ENCODE results near the gene PAGE2B. TPM values are rescaled to one million over a fixed set of nuclear protein-coding genes. Genes with fewer than 3 reads are reported as not detected.

The PAGE2B gene, protein sequence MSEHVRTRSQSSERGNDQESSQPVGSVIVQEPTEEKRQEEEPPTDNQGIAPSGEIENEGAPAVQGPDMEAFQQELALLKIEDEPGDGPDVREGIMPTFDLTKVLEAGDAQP
- polyA plus RNA-seq (2012; ENCODE audit: low read depth, missing spikeins) = 0.41 TPM

- no peak for FAIRE-seq
- no peak for DNase-seq (ENCODE audit: insufficient read length, low spot score)
- no peak for TF ChIP-seq PAX5 (IDR thresholded peaks at IDR 0.05; ENCODE audit: insufficient read depth, low read length, severe bottlenecking)
- no peak for TF ChIP-seq POU2F2 (IDR thresholded peaks at IDR 0.05; ENCODE audit: low read depth, low read length)
- TF ChIP-seq SPI1 (IDR thresholded peaks at IDR 0.05; ENCODE audit: low read depth, low read length) = no peak
- no peak for TF ChIP-seq POLR2AphosphoS5 (IDR thresholded peaks at IDR 0.05; ENCODE audit: low read depth, low read length)
- TF ChIP-seq TAF1 (IDR thresholded peaks at IDR 0.05; ENCODE audit: low read depth, low read length) = no peak
- no peak for TF ChIP-seq POLR2A (IDR thresholded peaks at IDR 0.05; ENCODE audit: low read depth, low read length)
Observed at GRCh38 chrX:55074851-55075467, at the start of gene PAGE2B. TSS of gene PAGE2B (plus strand) at chrX:55075030. CDS start at chrX:55076042, 1,012 bp downstream.

DNA sequence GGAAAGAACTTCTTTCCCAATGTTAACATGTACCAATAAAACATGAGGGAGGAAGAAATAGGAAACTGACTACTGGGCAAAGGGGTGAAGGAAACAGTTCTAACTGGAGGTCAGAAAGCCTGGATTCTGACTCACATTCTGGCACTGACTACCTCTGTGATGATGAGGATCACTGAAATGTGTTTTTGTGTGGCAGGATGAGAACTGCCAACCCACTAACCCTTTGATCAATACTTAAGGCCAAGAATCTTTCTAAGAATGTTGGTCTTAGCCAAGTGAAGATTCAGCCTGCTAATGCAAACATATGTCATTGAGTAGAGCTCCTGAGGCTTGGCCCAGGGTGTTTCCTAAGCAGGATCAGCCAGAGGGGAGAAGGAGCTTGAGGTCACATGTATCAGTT lies 48.7 kb upstream of the PAGE2B start:
- DNase-seq (ENCODE audit: insufficient read length, low spot score) = no peak
- TF ChIP-seq POLR2AphosphoS5 (IDR thresholded peaks at IDR 0.05; ENCODE audit: low read depth, low read length) = no peak
- no peak for TF ChIP-seq POLR2A (IDR thresholded peaks at IDR 0.05; ENCODE audit: low read depth, low read length)
- no peak for TF ChIP-seq PAX5 (IDR thresholded peaks at IDR 0.05; ENCODE audit: insufficient read depth, low read length, severe bottlenecking)
- TF ChIP-seq POU2F2 (IDR thresholded peaks at IDR 0.05; ENCODE audit: low read depth, low read length) = no peak
- no peak for TF ChIP-seq TAF1 (IDR thresholded peaks at IDR 0.05; ENCODE audit: low read depth, low read length)
- no peak for TF ChIP-seq SPI1 (IDR thresholded peaks at IDR 0.05; ENCODE audit: low read depth, low read length)
- FAIRE-seq = no peak

DNA sequence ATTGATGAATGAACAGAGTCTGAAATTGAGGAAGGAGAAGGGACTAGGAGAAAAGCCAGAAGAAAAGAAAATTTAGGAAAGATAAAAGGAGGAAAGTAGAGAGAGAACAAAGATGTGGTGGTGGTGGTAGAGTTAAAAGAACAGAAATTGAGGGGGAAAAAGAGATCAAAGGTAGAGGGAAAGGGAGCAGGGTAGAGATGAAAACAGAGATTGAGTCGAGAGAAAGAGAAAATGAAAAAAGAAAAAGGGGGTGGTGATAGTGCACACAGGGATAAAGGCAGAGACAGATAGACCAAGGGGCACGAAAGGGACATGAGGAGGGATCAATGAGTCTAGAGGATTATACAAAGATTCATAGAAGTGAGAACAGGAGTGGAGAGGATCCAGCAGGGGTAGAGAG lies 48.0 kb upstream of the PAGE2B start:
- FAIRE-seq = no peak
- no peak for DNase-seq (ENCODE audit: insufficient read length, low spot score)
- TF ChIP-seq POLR2A (IDR thresholded peaks at IDR 0.05; ENCODE audit: low read depth, low read length) (no peak), PAX5 (IDR thresholded peaks at IDR 0.05; ENCODE audit: insufficient read depth, low read length, severe bottlenecking) (no peak), TAF1 (IDR thresholded peaks at IDR 0.05; ENCODE audit: low read depth, low read length) (no peak), POU2F2 (IDR thresholded peaks at IDR 0.05; ENCODE audit: low read depth, low read length) (no peak), POLR2AphosphoS5 (IDR thresholded peaks at IDR 0.05; ENCODE audit: low read depth, low read length) (no peak), SPI1 (IDR thresholded peaks at IDR 0.05; ENCODE audit: low read depth, low read length) (no peak)

DNA sequence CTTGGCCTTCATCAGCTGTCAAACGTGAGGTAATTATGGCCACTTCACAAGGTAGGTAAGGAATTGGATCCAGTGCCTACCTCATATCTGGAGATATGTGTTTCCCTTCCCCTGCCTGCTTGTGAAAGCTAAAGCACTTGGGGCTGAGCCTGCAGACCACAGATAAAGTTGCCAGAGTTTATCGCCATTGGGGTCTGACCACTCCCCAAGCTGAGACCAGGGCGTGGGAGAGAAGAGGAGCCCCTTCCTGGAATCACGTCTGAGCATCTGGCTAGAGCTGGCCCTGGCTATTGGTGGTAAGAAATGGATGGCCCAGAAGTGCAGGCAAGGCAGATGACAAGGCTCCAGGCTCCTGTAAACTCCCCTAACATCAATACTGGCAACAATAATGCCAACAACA lies 46.8 kb upstream of the PAGE2B start:
- TF ChIP-seq POU2F2 (IDR thresholded peaks at IDR 0.05; ENCODE audit: low read depth, low read length) (no peak), POLR2AphosphoS5 (IDR thresholded peaks at IDR 0.05; ENCODE audit: low read depth, low read length) (no peak), SPI1 (IDR thresholded peaks at IDR 0.05; ENCODE audit: low read depth, low read length) (no peak), TAF1 (IDR thresholded peaks at IDR 0.05; ENCODE audit: low read depth, low read length) (no peak)
- FAIRE-seq = no peak
- no peak for DNase-seq (ENCODE audit: insufficient read length, low spot score)

GRCh38 chrX:55028611-55029010 lies 46.2 kb upstream of the PAGE2B start:
- TF ChIP-seq TAF1 (IDR thresholded peaks at IDR 0.05; ENCODE audit: low read depth, low read length) (no peak), POU2F2 (IDR thresholded peaks at IDR 0.05; ENCODE audit: low read depth, low read length) (no peak), PAX5 (IDR thresholded peaks at IDR 0.05; ENCODE audit: insufficient read depth, low read length, severe bottlenecking) (no peak), POLR2AphosphoS5 (IDR thresholded peaks at IDR 0.05; ENCODE audit: low read depth, low read length) (no peak), POLR2A (IDR thresholded peaks at IDR 0.05; ENCODE audit: low read depth, low read length) (no peak)
- no peak for DNase-seq (ENCODE audit: insufficient read length, low spot score)
- FAIRE-seq = no peak

DNA sequence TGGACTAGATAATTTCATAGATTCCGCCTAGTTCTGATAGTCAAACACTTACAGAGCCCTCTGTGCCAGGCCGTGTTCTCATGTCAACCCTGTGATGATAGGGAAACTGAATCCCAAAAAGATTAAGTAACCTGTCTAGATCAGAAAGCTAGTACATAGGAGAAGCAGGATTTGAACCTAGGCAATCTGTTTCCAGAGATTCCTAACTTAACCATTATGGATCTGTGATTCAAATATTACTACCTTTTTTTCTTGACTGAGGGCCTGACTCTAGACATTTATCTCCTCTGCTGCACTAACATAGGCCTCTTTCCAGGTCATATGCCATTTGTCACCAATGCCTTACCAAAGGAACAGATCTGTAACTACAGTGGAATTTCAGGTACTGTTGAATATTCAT lies 45.5 kb upstream of the PAGE2B start:
- FAIRE-seq = no peak
- DNase-seq (ENCODE audit: insufficient read length, low spot score) = no peak

GRCh38 chrX:55030271-55031205 lies 44.3 kb upstream of the PAGE2B start, which contains the start of gene ALAS2:
TSS of gene ALAS2 (minus strand) at chrX:55030977. CDS start at chrX:55026000, 4,977 bp downstream.
- FAIRE-seq (no peak), DNase-seq (ENCODE audit: insufficient read length, low spot score) (no peak)
- TF ChIP-seq TAF1 (IDR thresholded peaks at IDR 0.05; ENCODE audit: low read depth, low read length) (no peak), POLR2A (IDR thresholded peaks at IDR 0.05; ENCODE audit: low read depth, low read length) (no peak), POU2F2 (IDR thresholded peaks at IDR 0.05; ENCODE audit: low read depth, low read length) (no peak), PAX5 (IDR thresholded peaks at IDR 0.05; ENCODE audit: insufficient read depth, low read length, severe bottlenecking) (no peak), SPI1 (IDR thresholded peaks at IDR 0.05; ENCODE audit: low read depth, low read length) (no peak), POLR2AphosphoS5 (IDR thresholded peaks at IDR 0.05; ENCODE audit: low read depth, low read length) (no peak)

More for the DNA sequence above, 45.5 kb upstream of the PAGE2B start:
- TF ChIP-seq TAF1 (IDR thresholded peaks at IDR 0.05; ENCODE audit: low read depth, low read length) (no peak), POLR2AphosphoS5 (IDR thresholded peaks at IDR 0.05; ENCODE audit: low read depth, low read length) (no peak), PAX5 (IDR thresholded peaks at IDR 0.05; ENCODE audit: insufficient read depth, low read length, severe bottlenecking) (no peak), POU2F2 (IDR thresholded peaks at IDR 0.05; ENCODE audit: low read depth, low read length) (no peak), POLR2A (IDR thresholded peaks at IDR 0.05; ENCODE audit: low read depth, low read length) (no peak), SPI1 (IDR thresholded peaks at IDR 0.05; ENCODE audit: low read depth, low read length) (no peak)

DNA sequence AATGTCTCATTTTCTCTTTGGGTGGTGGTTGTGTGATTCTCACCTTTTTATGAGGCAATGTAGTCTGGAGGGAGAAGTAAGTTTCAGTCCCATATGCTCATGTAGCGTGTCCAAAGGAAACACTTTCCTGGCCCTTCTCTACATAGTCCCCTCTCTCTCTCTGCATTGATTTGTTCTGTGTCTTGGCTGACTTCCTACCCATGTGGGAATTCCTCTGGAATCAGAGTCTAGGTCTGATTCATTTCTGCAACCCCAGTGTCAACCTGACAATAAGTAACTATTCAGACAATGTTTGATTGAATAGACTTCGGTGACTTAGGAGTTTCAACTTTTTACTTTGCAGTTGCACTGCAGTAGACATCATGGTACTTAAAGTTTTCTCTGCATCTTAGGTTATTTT lies 41.4 kb upstream of the PAGE2B start:
- DNase-seq (ENCODE audit: insufficient read length, low spot score) (no peak), FAIRE-seq (no peak)
- no peak for TF ChIP-seq TAF1 (IDR thresholded peaks at IDR 0.05; ENCODE audit: low read depth, low read length)
- no peak for TF ChIP-seq PAX5 (IDR thresholded peaks at IDR 0.05; ENCODE audit: insufficient read depth, low read length, severe bottlenecking)

DNA sequence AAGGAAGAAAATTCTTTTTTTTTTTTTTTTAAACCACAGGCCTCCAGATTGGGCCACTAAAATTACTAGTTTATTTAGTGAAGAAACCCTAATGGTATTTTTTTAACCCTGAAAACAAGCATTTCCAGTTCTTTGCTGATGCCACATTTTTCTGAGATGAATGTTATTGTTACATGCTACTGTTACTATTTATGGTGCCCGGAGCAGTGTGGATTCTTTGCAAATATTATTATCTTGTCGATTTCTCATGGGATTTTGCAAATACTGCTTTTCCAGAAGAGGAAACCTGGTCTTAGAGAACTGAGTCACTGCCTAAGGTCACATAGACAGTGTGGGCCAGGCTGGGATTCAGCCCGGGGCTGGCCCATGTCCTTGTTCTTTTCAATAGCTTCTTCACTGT lies 35.4 kb upstream of the PAGE2B start:
- DNase-seq (ENCODE audit: insufficient read length, low spot score) = no peak
- FAIRE-seq = no peak
- no peak for TF ChIP-seq SPI1 (IDR thresholded peaks at IDR 0.05; ENCODE audit: low read depth, low read length)
